Motor neuron (in vitro differentiated cells): ENCODE data around the gene MPDZ. TPM values are rescaled to one million over a fixed set of nuclear protein-coding genes. Genes with fewer than 3 reads are reported as not detected.

ENCODE experiments used
- ATAC-seq, 8 experiments: fragments of 200-7000 bp; cut with Tn5 transposase; replicated peaks in 6 of 8; 2 replicates each; pipeline ENCODE4 v1.8.0; 2021; ENCODE audit warnings: mild to moderate bottlenecking in 8 of 8, moderate library complexity in 8 of 8
- H3K27ac ChIP-seq, 2 donors: fragments of 250-450 bp; sonication (Bioruptor Pico); 2 replicates each; pipeline ENCODE4 v1.9.0; 2021; ENCODE audit warnings: antibody characterized with exemption in 2 of 2, mild to moderate bottlenecking in 2 of 2, moderate library complexity in 1 of 2
- H3K4me1 ChIP-seq, 2 donors: fragments of 250-450 bp; sonication (Bioruptor Pico); replicated peaks in 1 of 2; 2 replicates each; pipeline ENCODE4 v1.6.1; 2021; ENCODE audit warnings: antibody characterized with exemption in 2 of 2, mild to moderate bottlenecking in 2 of 2, moderate library complexity in 1 of 2
- H3K4me3 ChIP-seq, 5 donors: fragments of 250-450 bp; sonication (Bioruptor Pico); 2 replicates each; pipeline ENCODE4 v1.9.0; 2021; ENCODE audit warnings: antibody characterized with exemption in 5 of 5, mild to moderate bottlenecking in 5 of 5, moderate library complexity in 4 of 5
- WGBS, 10 experiments: fragments of 450-650 bp; shearing (Covaris generic); methylation state at CpG; one replicate each; pipeline ENCODE4 v1.0.0; 2022; 5-methylcytosine and 5-hydroxymethylcytosine counted together
- in situ Hi-C, 9 experiments: fragments of 400-800 bp; cut with MboI; loops; one replicate each; pipeline ENCODE4 v1.15.0; 2021; ENCODE audit warnings: low sequenced_read_pairs in 9 of 9, low pct_unique_long_range_greater_than_20kb in 2 of 9; ENCODE audit not compliant: unreplicated experiment in 9 of 9
- total RNA-seq, 8 experiments: library from RNA; unstranded; fragments of 300-600 nt; gene quantifications; 2 replicates each; pipeline versions ENCODE4 v1.2.3 to v1.2.4, GENCODE V29; 2022

MPDZ gene
- total RNA-seq, 8 experiments from 2014 or later, result 19.5 to 81.8 (median 27.1) TPM

DNA sequence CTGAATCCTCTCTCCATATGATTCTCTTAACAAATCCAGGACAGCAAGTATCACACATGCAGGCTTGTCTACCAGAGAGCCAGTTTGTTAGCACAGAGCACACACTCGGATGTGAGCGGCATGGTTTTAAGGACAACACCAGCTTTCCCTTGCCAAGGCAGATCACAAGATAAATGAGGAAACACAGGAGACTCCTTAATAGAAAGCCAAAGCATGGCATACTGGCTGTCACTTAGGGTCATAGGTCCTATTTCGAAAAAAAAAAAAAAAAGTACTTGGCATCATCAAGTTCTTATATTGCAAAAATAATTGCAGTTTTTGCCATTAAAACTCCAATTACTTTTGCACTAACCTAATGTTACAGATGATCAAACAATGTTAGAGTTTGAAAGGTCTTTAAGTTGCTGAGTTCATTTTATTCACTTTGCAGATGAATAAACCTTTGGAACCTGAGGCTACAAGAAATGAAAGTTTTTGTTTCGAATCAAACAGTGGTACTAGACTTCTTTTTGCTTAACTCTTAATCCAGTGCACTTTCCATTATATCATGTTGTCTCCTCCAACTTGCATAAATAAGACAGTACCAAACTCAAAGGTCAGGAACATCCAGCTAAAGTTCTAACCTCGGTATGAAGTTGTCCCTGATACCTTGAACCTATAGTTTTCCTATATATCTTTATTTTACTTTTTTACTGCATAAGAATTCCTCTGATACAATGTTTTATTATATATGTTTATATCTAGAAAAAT lies 138.5 kb downstream of the MPDZ start:
- 43 to 100% (median 83%) methylated on average over 1 to 5 of the region's 5 CpGs; no CpG with 5 or more reads in 1 of the 10 experiments for WGBS, 10 experiments
- in situ Hi-C loops, result no loop called here

DNA sequence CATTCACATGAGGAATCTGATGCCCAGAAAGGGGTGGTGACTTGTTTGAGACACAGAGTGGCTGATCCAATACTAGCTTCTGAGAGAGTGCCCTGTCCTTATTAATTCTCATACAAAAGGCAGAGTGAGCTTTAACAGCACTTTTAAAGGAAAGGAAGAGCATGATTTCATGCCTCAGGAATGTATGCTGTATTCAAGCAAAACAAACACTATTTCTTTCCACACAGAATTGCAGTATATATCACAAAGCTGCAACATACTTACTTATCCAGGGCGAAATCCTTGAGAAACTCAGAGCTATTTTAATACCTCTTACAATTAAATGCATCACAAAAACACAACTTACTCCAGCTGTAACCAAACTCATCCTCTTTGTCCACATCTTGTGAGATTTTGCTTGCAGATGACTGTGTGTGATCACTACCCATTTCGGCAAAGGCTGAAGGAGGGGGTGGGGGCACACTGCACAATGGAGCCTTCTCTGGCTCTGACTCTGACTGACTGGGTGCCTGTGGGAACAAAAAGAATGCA lies 139.8 kb downstream of the MPDZ start:
- in situ Hi-C loops, result no loop called here
- ATAC-seq, result peak; percentile 21 to 90 (median 80)
- peak overlapping the region in 1 of 2 donors; percentile 53 for H3K27ac ChIP-seq
- H3K4me3 ChIP-seq, result no peak overlapping the region
- peaks cover 7 to 10% of the 10 kb centered on the region in 2 donors for H3K4me1 ChIP-seq
- 5 to 100% (median 58%) methylated on average over 1 to 2 of the region's 2 CpGs; no CpG with 5 or more reads in 2 of the 10 experiments for WGBS, 10 experiments

More for the DNA sequence above, 138.5 kb downstream of the MPDZ start:
- no peak overlapping the region for H3K27ac ChIP-seq
- peak in 2 of 8 experiments; percentile 20 to 54 for ATAC-seq
- peaks cover 7 to 12% of the 10 kb centered on the region in 2 donors for H3K4me1 ChIP-seq
- H3K4me3 ChIP-seq, result no peak overlapping the region

DNA sequence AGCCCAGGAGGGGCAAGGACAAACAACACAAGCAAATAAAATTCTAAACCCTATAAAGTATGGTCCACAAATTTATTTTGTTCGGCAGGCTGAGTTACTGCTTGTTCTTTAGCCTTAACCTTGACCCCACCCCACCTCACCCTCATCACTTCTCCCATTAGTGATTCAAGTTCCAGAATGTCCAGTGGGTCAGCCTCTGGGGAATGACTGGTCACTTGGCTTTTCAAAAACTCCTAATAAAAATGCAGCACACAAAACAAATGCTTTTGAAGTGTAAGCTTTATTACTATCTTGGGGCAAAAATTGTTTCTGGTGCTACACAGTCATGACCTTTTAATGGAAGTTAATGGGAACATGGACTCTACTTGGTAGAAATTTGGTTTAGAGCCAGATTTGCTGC lies 142.1 kb downstream of the MPDZ start:
- Histone ChIP-seq H3K4me3 (no peak overlapping the region), H3K4me1 (peaks cover 5 to 7% of the 10 kb centered on the region in 2 donors), H3K27ac (no peak overlapping the region)
- peak in 1 of 8 experiments; percentile 33 for ATAC-seq
- WGBS, 10 experiments, result 60 to 100% (median 80%) methylated on average over 1 of the region's 1 CpG; no CpG with 5 or more reads in 5 of the 10 experiments
- in situ Hi-C loops, result no loop called here

DNA sequence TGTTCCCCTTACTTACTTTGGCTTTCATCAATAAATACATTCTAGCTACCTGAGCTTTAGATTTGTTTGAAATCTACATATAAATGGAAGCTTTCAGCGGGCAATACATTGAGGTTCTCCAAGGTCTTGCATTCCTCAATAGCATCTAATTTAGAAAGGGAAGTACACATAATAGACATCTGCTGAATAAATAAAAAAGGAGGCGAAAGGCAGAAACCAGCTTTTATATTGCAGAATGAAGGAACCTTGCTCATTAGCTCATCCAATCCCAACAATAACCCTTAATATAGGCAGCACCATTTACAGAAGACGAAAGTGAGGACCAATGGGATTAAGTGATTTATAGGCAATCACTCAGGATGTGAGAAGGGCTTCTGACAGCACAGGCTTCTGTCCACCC lies 147.5 kb downstream of the MPDZ start:
- H3K27ac ChIP-seq, result no peak overlapping the region
- no peak overlapping the region for H3K4me3 ChIP-seq
- no peaks in the 10 kb centered on the region for H3K4me1 ChIP-seq
- no peak for ATAC-seq
- WGBS, 10 experiments, result 20 to 100% (median 89%) methylated on average over 1 to 3 of the region's 3 CpGs; no CpG with 5 or more reads in 2 of the 10 experiments
- in situ Hi-C loops, result no loop called here

DNA sequence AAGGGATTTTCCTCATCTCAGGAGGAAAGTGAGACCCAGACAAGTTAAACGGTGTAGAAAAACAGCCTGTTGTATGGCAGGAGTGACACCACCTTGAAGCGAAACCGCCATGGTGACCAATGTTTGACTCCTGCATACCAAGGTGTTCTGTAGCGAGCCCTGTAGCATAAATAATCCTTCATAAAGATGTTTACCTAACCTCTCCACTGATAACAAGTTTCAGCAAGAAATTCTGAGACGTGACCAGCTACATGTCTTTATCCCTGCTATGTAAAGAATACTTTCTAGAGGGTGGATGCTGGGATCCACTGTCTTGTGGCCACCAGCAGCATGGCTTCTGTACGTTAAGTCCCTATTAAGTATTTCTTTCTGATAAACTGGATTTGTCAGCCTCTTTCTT lies 148.1 kb downstream of the MPDZ start:
- H3K4me1 ChIP-seq, result no peaks in the 10 kb centered on the region
- in situ Hi-C loops, result no loop called here
- no peak for ATAC-seq
- H3K27ac ChIP-seq, result no peak overlapping the region
- no peak overlapping the region for H3K4me3 ChIP-seq
- WGBS, 10 experiments, result 91 to 100% (median 100%) methylated on average over 1 to 5 of the region's 6 CpGs; no CpG with 5 or more reads in 1 of the 10 experiments

DNA sequence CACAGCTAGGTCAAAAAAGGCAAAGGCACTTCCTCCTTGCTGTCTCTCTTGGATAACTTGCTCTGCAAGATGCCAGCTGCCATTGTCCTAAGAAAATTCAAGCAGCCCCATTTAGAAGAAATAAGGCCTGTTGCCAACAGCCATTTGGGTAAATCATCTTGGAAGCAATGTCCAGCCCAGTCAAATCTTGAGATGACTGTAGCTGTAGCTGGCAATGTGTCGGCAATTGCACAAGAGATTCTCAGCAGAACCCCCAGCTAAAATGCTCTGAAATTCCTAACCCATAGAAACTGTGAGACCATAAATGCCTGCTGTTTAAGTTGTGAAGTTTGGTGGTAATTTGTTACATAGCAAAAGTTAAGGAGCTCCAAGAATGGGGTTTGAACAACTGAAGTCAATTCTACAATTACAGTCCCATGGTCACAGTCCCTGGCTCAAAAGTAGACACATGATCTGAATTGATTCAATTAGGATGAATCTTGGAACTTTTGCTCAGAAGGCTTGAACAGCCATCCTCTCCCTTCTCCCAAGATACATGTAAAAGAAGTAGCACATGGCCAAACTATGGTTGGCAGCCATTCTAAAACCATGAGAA lies 151.1 kb downstream of the MPDZ start:
- no peak overlapping the region for H3K4me3 ChIP-seq
- peak in 1 of 8 experiments; percentile 36 for ATAC-seq
- in situ Hi-C loops, result no loop called here
- WGBS, 10 experiments, result 60 to 100% (median 100%) methylated on average over 1 of the region's 1 CpG; no CpG with 5 or more reads in 4 of the 10 experiments
- no peaks in the 10 kb centered on the region for H3K4me1 ChIP-seq
- H3K27ac ChIP-seq, result no peak overlapping the region

DNA sequence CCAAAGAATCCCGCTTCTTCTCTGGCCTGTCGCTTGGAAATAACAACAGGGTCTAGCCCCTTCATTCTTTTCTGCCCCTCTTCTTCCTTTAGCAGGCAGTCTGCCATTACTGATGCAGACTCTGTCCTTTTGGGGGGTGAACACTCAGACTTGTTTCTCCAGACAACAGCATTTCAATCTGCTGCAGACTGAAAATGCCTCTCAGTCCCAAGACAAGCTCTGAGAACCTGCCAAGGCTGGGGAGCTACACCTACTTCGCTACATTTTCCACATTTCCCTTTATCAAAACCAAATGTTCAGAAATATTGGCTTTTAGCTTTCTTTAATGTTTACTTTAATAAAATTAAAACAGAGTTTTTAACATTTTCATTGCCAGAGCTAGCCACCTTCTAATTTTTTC lies 152.4 kb downstream of the MPDZ start:
- in situ Hi-C loops, result no loop called here
- Histone ChIP-seq H3K27ac (no peak overlapping the region), H3K4me3 (no peak overlapping the region), H3K4me1 (no peaks in the 10 kb centered on the region)
- 36 to 100% (median 92%) methylated on average over 1 to 3 of the region's 3 CpGs for WGBS, 10 experiments
- no peak for ATAC-seq

DNA sequence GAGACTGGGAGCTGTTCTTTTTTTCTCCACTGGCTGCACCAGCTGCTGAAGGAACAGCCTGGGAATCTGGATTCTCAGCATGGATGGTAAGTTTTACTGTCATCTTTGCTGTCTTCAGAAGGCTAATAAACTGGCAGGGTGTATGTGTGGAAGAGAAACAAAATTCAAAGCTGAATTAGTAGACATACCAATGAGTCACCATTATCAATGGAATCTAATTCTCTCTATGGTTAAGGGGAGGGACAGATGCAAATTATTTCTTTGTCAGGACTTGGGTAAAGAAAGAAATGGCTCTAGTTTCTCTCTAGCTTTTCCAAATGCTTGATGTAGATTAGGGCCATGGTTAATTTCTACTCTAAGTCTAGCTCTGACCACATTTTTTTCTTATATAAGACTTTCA lies 154.2 kb downstream of the MPDZ start:
- Histone ChIP-seq H3K4me3 (no peak overlapping the region), H3K27ac (no peak overlapping the region), H3K4me1 (no peaks in the 10 kb centered on the region)
- peak in 4 of 8 experiments; percentile 39 to 83 (median 63) for ATAC-seq
- in situ Hi-C loops, result no loop called here

DNA sequence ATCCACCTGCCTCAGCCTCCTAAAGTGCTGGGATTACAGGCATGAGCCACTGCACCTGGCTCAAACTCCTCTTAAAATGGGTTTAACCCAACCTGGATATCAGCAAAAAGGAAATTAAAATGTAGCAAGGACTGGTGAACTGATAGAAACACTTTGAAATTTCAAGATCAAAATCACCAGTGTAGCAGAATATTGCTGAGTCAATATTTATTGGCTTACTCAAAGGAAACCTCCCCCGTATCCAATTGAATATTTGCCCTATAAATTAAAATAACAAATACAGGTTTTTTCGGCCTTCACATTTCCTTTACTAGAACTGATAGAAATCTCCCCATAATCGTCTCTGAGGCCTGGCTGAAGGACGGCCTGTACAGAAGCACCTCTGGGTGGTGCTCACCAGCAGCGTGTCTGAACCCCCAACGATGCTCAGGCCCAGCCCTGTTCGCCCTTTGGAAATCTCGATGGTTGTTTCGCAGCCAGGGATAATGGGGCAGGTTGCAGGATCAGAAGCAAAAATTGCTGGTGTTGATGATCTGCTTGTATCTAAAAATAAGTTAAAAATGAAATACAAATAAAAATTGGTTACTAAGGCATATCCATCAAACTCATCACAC lies 156.6 kb downstream of the MPDZ start:
- no peaks in the 10 kb centered on the region for H3K4me1 ChIP-seq
- no peak for ATAC-seq
- no peak overlapping the region for H3K4me3 ChIP-seq
- H3K27ac ChIP-seq, result no peak overlapping the region
- 76 to 100% (median 90%) methylated on average over 1 to 9 of the region's 9 CpGs for WGBS, 10 experiments
- in situ Hi-C loops, result no loop called here

DNA sequence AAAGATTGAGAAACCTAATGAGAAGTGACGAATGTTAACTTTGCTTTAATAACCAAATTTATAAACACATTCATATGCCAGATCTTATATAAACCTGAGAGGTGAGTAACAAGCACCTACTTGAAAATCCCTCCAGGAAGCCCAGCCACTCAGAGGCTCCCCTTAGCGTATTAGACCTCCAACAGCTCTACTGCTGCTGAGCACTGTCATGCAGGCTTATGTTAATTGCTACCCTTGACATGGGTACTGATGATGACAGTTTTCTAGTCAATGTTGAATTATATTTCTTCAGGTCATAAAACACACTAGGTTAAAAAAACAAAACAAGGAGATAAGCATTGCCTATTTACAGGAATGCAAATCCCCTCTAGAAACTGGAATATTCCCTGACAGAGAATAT lies 161.2 kb downstream of the MPDZ start:
- peak in 2 of 8 experiments; percentile 66 to 83 for ATAC-seq
- WGBS, 10 experiments, result 75 to 100% (median 90%) methylated on average over 1 to 2 of the region's 2 CpGs; no CpG with 5 or more reads in 2 of the 10 experiments
- in situ Hi-C loops, result no loop called here
- Histone ChIP-seq H3K4me3 (no peak overlapping the region), H3K4me1 (no peaks in the 10 kb centered on the region), H3K27ac (no peak overlapping the region)

DNA sequence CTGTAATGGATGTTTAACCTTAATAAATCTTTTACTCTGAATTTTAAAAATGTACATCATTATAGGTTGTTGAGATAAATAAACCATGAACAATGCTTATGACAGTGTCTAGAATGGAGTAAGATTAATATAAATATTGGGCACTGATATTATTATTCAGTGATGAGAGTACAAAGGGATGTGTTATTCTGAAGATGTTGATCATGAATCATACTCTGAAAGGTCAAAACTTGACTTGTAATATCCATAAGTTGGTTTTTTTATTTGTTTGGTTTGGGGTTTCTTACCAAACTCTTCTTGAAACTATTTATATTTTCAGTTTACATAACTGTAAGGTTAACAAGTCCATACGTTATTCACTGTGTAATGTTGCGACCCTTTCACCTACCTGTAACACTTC lies 163.2 kb downstream of the MPDZ start:
- ATAC-seq, result no peak
- in situ Hi-C loops, result no loop called here
- Histone ChIP-seq H3K4me1 (no peaks in the 10 kb centered on the region), H3K4me3 (no peak overlapping the region), H3K27ac (no peak overlapping the region)
- 94 to 100% (median 100%) methylated on average over 1 to 2 of the region's 2 CpGs; no CpG with 5 or more reads in 2 of the 10 experiments for WGBS, 10 experiments

DNA sequence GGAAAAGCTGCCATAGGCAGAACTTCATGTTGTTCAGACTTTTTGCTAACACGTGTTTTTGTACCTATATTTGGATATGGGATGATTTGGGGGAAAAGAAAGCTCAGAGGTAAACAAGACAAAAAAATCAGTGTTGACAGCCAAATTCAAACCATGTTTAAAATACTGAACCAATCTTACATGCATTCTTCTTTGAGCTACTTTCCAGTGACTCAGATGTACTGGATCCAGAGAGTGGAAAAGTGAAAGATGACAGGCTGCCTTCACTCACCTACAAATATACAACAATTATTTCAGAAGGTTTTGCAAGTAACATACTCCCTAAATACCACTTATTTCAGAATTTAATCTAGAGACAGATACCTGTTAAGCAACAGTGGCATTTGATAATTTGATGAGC lies 165.7 kb downstream of the MPDZ start:
- in situ Hi-C loops, result no loop called here
- Histone ChIP-seq H3K4me1 (no peaks in the 10 kb centered on the region), H3K4me3 (no peak overlapping the region), H3K27ac (no peak overlapping the region)
- 0 to 100% (median 22%) methylated on average over 1 of the region's 1 CpG; no CpG with 5 or more reads in 3 of the 10 experiments for WGBS, 10 experiments
- no peak for ATAC-seq

DNA sequence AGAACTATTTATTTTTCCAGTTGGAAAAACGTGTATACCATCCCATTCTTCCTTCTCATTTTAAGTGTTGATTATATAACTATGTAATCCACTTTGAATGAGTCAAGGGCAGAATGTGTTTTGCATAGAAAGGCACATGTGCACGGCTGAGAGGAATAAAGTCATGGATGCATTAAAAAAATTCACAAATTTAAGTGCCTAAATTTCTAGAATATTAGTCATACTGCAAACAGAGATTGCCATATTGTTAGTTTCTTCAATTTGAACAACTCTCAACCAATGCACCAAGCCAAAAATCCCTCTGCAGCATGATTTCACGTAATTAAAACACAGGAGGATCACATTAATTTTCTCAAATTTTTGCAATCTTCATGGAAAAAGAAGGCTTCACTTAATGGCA lies 166.3 kb downstream of the MPDZ start:
- 0 to 100% (median 68%) methylated on average over 1 to 3 of the region's 3 CpGs for WGBS, 10 experiments
- ATAC-seq, result peak in 3 of 8 experiments; percentile 30 to 71 (median 54)
- no peaks in the 10 kb centered on the region for H3K4me1 ChIP-seq
- H3K4me3 ChIP-seq, result no peak overlapping the region
- H3K27ac ChIP-seq, result no peak overlapping the region
- in situ Hi-C loops, result no loop called here
